HG02678 (cell line): ENCODE data around the gene OR2G3.

ENCODE experiments used
- ATAC-seq: cut with Tn5 transposase; IDR thresholded peaks from one replicate; pipeline ENCODE4 v1.9.1; 2021; ENCODE audit warnings: mild to moderate bottlenecking, moderate library complexity; ENCODE audit not compliant: unreplicated experiment

The OR2G3 gene

DNA sequence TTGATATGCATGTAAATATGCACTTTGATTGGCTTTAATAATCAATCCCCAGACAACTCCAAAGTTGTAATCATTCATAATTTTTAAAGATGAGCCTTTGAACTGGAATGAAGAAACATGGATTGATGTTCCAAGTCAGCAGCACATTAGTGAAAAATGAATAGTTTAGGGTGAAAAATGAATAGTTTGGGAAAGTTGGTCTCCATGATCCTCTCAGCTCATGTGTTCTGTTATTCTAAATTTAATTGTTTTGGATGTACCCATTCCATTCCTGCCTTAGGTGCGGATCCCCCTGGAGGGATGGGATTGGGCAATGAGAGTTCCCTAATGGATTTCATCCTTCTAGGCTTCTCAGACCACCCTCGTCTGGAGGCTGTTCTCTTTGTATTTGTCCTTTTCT lies at the start of gene OR2G3:
OR2G3 (plus strand) TSS at position 301 of the 400 bp plus-strand sequence; CDS start at position 301, 0 bp downstream.
- ATAC-seq: no peak

DNA sequence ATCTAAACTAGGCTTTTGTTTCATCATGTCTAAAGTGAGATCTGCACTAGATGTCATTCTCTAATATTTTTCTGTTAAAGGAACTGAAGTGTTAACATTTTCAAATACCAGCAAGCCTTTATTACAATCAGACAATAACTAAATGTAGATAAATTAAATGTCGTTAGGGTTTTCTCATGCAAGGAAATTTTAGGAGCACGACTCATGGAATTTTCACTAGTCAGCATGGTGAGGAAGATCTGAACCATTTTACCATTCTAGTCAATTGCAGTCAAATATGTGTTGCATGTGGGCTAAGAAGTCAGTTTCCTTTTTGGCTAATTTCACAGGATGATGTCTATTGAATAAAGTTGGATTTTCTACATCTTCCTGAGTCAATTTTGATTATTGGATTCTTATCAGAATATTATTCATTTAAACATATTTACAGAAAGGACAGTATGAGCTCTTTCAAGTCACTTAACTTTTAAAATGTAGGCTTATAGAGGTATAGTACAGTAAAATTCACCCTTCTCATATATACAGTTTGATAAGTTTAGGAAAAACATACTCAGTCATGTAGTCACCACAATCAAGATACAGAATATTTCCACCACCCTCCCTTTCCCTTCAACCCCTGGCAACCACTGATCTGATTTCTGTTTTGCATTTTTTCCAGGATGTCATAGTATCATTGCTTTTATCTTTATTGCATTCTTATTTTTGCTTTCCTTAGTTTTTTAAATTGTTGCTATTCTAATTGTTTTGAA lies 47.3 kb upstream of the OR2G3 start:
- no peak for ATAC-seq

DNA sequence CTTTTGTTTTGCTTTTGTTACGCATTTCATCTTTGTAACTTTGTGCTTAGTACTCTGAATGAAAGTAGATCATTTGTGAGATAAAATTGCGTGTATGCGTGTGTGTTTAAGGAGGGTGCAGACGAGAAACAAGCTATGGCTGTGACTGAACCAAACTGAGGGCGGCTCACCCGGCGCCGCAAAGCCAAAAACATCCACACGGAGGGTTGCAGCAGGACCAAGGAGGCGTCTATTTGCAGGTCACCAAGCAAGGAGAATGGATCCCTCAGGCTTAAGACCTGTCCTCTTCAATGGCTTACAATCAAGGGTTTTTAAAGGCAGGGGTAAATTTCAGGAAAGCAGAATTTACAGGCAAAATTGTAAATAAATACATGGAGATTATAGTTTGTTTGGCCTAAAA lies 43.7 kb upstream of the OR2G3 start:
- ATAC-seq: no peak

- ATAC-seq: no peak
These were observed 43.2 kb upstream of the OR2G3 start for GRCh38 chr1:247562198-247562597.

GRCh38 chr1:247574236-247574635 lies 31.1 kb upstream of the OR2G3 start:
- ATAC-seq: no peak

GRCh38 chr1:247574664-247575063 lies 30.7 kb upstream of the OR2G3 start:
- ATAC-seq: no peak

GRCh38 chr1:247576514-247576913 lies 28.9 kb upstream of the OR2G3 start:
- ATAC-seq: no peak

GRCh38 chr1:247578946-247579460 lies 26.4 kb upstream of the OR2G3 start:
- no peak for ATAC-seq

DNA sequence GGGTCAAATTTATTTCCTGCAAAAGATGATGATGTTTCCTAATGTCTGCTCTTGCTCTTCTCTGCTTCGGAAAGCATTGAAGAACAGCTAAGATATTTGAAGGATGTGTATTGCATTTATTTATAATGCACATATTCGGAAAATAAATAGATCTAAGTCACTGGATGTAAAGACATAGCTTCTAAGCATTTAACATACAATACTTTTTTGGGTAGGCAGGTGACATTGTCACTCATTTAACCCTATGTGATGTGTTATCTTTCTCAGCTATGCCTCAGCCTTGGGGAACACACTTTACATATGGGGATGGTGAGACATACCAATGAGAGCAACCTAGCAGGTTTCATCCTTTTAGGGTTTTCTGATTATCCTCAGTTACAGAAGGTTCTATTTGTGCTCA lies 17.3 kb upstream of the OR2G3 start, which contains the start of gene OR2G2:
OR2G2 (plus strand) TSS at position 301 of the 400 bp plus-strand sequence; CDS start at position 301, 0 bp downstream.
- no peak for ATAC-seq

- no peak for ATAC-seq
These were observed 8.0 kb downstream of the OR2G3 start for GRCh38 chr1:247613405-247613804.

- ATAC-seq: no peak
These were observed 9.2 kb downstream of the OR2G3 start for GRCh38 chr1:247614625-247615024.

DNA sequence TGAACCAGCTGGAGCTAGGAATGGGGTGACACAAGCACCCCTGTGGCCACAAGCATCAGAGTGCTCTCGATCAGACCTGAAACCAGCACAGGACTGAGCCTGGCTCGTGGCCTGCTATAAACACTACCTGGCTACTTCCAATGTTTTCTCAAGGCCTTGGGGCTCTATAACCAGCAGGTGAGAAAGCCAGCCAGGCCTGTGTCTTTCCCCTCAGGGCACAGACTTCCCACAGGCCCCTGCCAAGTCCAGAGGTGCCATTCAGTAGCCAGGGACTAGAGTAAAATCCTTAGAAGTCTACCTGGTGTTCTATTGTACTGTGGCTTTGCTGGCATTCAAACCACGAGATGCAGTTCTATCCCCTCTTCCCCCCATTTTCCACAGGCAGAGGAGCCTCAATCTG lies 22.6 kb downstream of the OR2G3 start:
- ATAC-seq: no peak

GRCh38 chr1:247638011-247638410 lies 32.6 kb downstream of the OR2G3 start:
- ATAC-seq: no peak

GRCh38 chr1:247638781-247639180 lies 33.4 kb downstream of the OR2G3 start:
- no peak for ATAC-seq

DNA sequence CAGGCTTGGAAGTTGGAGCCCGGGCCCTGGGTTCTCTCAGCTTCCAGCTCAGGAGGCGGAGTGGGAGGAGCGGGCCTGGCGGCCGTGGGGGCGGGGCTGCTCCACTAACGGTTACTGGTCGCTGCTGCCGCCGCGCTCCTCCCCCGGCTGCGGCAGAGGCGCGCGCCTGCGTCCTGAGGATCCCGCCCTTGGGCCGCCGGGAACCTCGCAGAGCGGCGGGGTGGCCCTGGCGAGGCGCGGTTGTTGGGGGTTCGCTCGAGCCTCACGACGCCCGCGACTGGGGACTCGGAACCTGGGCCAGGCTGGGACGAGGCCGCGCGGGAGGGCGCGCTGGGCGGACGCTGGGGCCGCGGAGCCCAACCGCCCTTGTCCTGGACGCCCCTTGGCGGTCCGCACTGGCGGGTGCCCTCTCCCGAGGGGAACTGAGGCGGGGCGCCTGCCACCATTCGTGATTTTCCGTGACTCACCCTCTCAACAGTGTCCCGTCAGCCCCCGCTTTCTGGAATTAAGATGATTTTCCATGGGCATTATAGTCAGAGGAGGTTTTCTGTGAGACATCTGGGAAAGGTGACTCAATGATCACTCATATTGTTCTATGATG lies 34.1 kb downstream of the OR2G3 start:
- no peak for ATAC-seq

GRCh38 chr1:247642742-247643141 lies 37.4 kb downstream of the OR2G3 start:
- no peak for ATAC-seq

DNA sequence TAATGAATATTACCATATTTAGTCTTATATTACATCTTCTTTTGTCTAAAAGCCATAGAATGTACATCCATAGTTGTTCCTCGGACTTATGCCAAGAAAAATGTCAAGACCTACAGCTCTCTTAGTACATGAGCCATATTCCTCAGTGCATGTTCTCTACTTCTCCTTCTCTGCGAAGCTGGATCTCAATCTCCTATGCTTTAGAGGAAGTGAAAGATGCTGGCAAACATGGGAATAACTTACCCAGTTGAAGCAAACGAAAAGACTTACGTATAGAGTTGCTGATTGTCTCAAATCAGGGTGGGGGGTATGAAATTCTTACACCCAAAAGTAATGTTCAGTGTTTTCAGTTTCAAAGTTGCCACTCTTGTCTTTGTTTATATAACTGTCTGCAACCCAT lies 41.5 kb downstream of the OR2G3 start:
- no peak for ATAC-seq

DNA sequence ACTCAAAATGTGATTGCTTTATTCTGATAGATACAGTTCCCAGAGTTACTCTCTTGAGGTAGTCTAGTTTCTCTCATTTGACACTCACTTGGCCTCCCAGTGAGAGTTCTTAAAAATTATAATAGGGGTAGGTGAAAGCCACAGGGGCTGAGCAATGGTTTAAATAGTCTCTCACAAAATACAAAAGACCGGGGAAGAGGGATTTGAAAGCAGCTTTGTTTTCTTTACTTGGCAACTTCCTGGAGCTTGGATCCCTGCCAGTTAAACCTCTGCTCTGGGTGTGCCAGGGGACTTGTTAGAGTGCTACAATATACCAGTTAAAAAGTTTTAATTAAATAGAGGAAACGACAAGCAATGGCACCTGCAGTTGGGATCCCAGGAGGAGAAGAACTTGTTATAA lies 42.5 kb downstream of the OR2G3 start:
- ATAC-seq: no peak

DNA sequence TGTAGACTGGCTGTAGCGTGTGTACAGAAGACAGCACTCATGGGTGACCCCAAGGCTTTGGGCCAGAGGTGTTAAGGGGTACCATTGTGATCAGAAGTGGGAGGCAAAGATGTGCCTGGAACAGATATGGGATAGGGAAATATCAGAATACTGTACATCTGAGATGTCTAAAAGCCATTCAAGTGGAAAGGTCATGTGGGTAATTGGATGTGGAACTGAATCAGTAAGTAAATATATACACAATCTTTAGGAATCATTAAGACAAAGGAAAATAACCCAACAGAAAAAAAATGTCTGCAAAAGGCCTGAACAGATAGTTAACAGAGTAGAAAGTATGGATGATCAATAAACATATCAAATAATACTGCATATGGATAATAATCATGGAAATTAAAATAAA lies 47.7 kb downstream of the OR2G3 start:
- no peak for ATAC-seq
